H1 (cell line): ENCODE measurements around the gene IKBIP. TPM values are rescaled to one million over a fixed set of nuclear protein-coding genes. Genes with fewer than 3 reads are reported as not detected.

Experiments
- CEBPB ChIP-seq: IDR thresholded peaks from 2 replicates; pipeline ENCODE4 v1.6.1; 2012; ENCODE audit warnings: low read depth, low read length
- GTF2F1 ChIP-seq: IDR thresholded peaks from 2 replicates; pipeline ENCODE4 v1.6.1; 2012; ENCODE audit warnings: low read depth, low read length, improper control_type of control experiment, borderline replicate concordance
- RXRA ChIP-seq: IDR thresholded peaks from 2 replicates; pipeline ENCODE4 v1.6.1; 2011; ENCODE audit warnings: low read depth, mild to moderate bottlenecking, low read length, moderate library complexity; ENCODE audit not compliant: insufficient read depth
- USF2 ChIP-seq: IDR thresholded peaks from 2 replicates; pipeline ENCODE4 v1.6.1; 2011; ENCODE audit warnings: low read length, improper control_type of control experiment
- polyA plus RNA-seq, 7 experiments: library from polyadenylated mRNA; depleted of rRNA in 3 of 7; stranded (reverse) in 5 of 7; unstranded in 2 of 7; fragments of >200 nt in 5 of 7; fragments of 200-250 nt in 2 of 7; gene quantifications; 1 replicate in 5 of 7; 2 replicates in 1 of 7; 4 replicates in 1 of 7; pipeline versions ENCODE4 v1.2.1 to v1.2.3, GENCODE V29; 2011 to 2013; ENCODE audit warnings: missing spikeins in 2 of 7, mixed read lengths in 2 of 7
- total RNA-seq: library from RNA; stranded (reverse); fragmentation: NEBNext Ultra II Directional; extraction: Animal tissue kit (Norgen Biotek cat#: 25700); gene quantifications from 2 replicates; pipeline ENCODE4 v1.2.1, GENCODE V29; 2021

Gene IKBIP
- total and polyA plus RNA-seq, 2 of the 8 experiments (the other 6 are each of a cell fraction or from before 2014, with no cell fraction given), result 2.7 to 12.4 TPM

GRCh38 chr12:98691351-98691750, 46.8 kb upstream of the IKBIP start (continued):
- TF ChIP-seq RXRA (no peak), USF2 (no peak), CEBPB (no peak), GTF2F1 (no peak)
